ENCODE measurements around the gene WDR55. TPM values are rescaled to one million over a fixed set of nuclear protein-coding genes. Genes with fewer than 3 reads are reported as not detected.

WDR55 gene
- total and polyA plus RNA-seq, 2 of the 13 experiments (the other 11 are each of a cell fraction or from before 2014, with no cell fraction given), result 17.7 to 18.2 TPM

DNA sequence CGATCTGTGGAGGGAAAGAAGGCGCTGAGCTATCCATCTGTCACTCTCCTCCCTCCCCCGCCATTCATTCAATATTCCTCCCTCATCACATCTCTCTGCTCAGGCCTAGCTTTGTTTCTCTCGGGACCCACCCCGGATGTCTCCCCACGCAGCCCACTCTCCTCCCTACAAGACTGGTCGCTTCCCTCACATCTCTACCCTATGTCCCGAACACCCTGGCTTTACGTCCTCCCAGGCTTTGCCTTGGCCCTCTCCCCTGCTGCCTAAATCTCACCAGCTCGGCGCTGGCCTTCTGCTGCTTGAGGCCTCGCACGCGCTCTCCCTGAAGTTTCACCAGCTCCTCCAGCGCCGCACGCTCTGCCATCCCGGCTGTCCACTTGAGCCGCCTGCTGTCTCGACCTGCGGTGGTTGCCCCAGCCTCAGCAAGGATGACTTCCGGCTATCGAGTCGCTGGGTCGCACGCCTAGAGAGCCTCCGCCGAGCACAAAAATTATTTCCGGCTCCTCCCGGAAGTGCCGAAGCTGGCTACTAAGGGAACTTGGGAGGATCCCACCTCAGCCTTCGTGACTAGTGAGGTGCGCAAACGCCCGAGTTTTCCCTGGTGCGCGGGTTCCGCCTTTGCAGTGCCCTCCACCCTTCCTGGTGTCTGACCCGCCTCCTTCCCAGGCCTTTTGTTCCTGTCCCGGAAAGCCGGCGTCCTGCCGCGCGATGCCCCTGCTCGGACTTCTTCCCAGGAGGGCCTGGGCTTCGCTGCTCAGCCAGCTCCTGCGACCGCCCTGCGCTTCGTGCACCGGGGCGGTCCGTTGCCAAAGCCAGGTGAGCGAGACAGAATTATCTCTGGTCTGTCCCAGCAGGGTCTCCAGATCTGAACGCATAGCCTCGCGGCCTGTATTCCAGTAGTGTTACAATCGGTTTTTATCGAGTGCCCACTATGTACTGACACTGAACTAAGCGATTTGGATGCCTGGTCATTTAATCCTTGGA, 26.5 kb downstream of the WDR55 start, which contains the start of the genes HARS1 and HARS2 (continued):
- TF ChIP-seq SIX4 (CRISPR knock-in tag; IDR thresholded peaks at IDR 0.05) (no peak), HBP1 (CRISPR knock-in tag; IDR thresholded peaks at IDR 0.05; ENCODE audit: low read depth) (no peak), EED (CRISPR knock-in tag; IDR thresholded peaks at IDR 0.05) (peak; percentile 71), KDM3A (CRISPR knock-in tag; IDR thresholded peaks at IDR 0.05; ENCODE audit: low read depth) (0 out of 2 replicates have a peak, but pooled peaks have one; percentile 26), ZNF280D (CRISPR knock-in tag; IDR thresholded peaks at IDR 0.05) (peak; percentile 79), HMG20A (CRISPR knock-in tag; IDR thresholded peaks at IDR 0.05; ENCODE audit: borderline replicate concordance) (no peak), KDM4B (CRISPR knock-in tag; IDR thresholded peaks at IDR 0.05) (no peak; the same call in 1 of the 2 replicates), PTBP1 (IDR thresholded peaks at IDR 0.05; ENCODE audit: low read depth, low read length, poor library complexity, severe bottlenecking) (peak; percentile 71), ZNF720 (CRISPR knock-in tag; IDR thresholded peaks at IDR 0.05) (0 out of 2 replicates have a peak, but pooled peaks have one; percentile 58), SATB2 (CRISPR knock-in tag; IDR thresholded peaks at IDR 0.05) (no peak), HMGA1 (CRISPR knock-in tag; conservative IDR thresholded peaks at IDR 0.05) (no peak), CEBPB (IDR thresholded peaks at IDR 0.05; ENCODE audit: borderline replicate concordance, low read depth, low read length) (no peak), GMEB2 (CRISPR knock-in tag; IDR thresholded peaks at IDR 0.05; ENCODE audit: low read depth) (no peak), RARA (CRISPR knock-in tag; IDR thresholded peaks at IDR 0.05) (peak; percentile 37; the same call in 1 of the 2 replicates), RNF2 (conservative IDR thresholded peaks at IDR 0.05; ENCODE audit: low read depth) (peak; percentile 64; the same call in 1 of the 2 replicates), ZNF335 (CRISPR knock-in tag; IDR thresholded peaks at IDR 0.05) (no peak), ONECUT2 (CRISPR knock-in tag; IDR thresholded peaks at IDR 0.05) (peak; percentile 37; the same call in 1 of the 2 replicates), MAFF (IDR thresholded peaks at IDR 0.05; ENCODE audit: low read depth, low read length) (peak; percentile 24; the same call in 1 of the 2 replicates), ISX (CRISPR knock-in tag; conservative IDR thresholded peaks at IDR 0.05) (no peak), NFKB2 (CRISPR knock-in tag; IDR thresholded peaks at IDR 0.05; ENCODE audit: borderline replicate concordance) (peak; percentile 95)
- TF ChIP-seq, protein P1, sequence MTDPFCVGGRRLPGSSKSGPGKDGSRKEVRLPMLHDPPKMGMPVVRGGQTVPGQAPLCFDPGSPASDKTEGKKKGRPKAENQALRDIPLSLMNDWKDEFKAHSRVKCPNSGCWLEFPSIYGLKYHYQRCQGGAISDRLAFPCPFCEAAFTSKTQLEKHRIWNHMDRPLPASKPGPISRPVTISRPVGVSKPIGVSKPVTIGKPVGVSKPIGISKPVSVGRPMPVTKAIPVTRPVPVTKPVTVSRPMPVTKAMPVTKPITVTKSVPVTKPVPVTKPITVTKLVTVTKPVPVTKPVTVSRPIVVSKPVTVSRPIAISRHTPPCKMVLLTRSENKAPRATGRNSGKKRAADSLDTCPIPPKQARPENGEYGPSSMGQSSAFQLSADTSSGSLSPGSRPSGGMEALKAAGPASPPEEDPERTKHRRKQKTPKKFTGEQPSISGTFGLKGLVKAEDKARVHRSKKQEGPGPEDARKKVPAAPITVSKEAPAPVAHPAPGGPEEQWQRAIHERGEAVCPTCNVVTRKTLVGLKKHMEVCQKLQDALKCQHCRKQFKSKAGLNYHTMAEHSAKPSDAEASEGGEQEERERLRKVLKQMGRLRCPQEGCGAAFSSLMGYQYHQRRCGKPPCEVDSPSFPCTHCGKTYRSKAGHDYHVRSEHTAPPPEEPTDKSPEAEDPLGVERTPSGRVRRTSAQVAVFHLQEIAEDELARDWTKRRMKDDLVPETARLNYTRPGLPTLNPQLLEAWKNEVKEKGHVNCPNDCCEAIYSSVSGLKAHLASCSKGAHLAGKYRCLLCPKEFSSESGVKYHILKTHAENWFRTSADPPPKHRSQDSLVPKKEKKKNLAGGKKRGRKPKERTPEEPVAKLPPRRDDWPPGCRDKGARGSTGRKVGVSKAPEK (CRISPR knock-in tag; IDR thresholded peaks at IDR 0.05; ENCODE audit: borderline replicate concordance), result no peak

Data from HepG2 (cell line).